Esophagus muscularis mucosa (tissue), 4 donors: ENCODE results near the gene P2RY6. TPM values are rescaled to one million over a fixed set of nuclear protein-coding genes. Genes with fewer than 3 reads are reported as not detected.

Experiments
- DNase-seq: peaks from one replicate; pipeline ENCODE4 v3.0.0-alpha.2; 2017; ENCODE audit errors: extremely low spot score
- H3K27ac ChIP-seq, 4 donors: fragments of 200-600 bp; sonication (generic); replicated peaks in 1 of 4; 1 replicate in 3 of 4; 2 replicates in 1 of 4; pipeline ENCODE4 v1.5.1; 2016 to 2019; ENCODE audit warnings: mild to moderate bottlenecking in 1 of 4
- H3K27me3 ChIP-seq, 4 donors: fragments of 200-600 bp; sonication (generic); one replicate each; pipeline versions ENCODE4 v1.5.1 to v1.6.0; 2016 to 2019
- H3K36me3 ChIP-seq, 4 donors: fragments of 200-600 bp; sonication (generic); one replicate each; pipeline ENCODE4 v1.5.1; 2016 to 2019
- H3K4me1 ChIP-seq, 4 donors: fragments of 200-600 bp; sonication (generic); one replicate each; pipeline ENCODE4 v1.5.1; 2016 to 2019
- H3K4me3 ChIP-seq, 4 donors: fragments of 200-600 bp; sonication (generic); 1 replicate in 2 of 4; 2 replicates in 2 of 4; pipeline ENCODE4 v1.5.1; 2016 to 2019; ENCODE audit warnings: mild to moderate bottlenecking in 4 of 4, moderate library complexity in 1 of 4
- H3K9me3 ChIP-seq, 4 donors: fragments of 200-600 bp; sonication (generic); 1 replicate in 3 of 4; 2 replicates in 1 of 4; pipeline ENCODE4 v1.5.1; 2016 to 2019
- CTCF ChIP-seq, 3 experiments: fragments of 200-600 bp in 2 of 3; fragments of 450-650 bp in 1 of 3; sonication (generic) in 2 of 3; IDR thresholded peaks; one replicate each; pipeline ENCODE4 v1.5.1; 2017 to 2019; ENCODE audit warnings: antibody characterized with exemption in 3 of 3, mild to moderate bottlenecking in 2 of 3, moderate library complexity in 1 of 3
- EP300 ChIP-seq: sonication (generic); formaldehyde crosslinking; IDR thresholded peaks from one replicate; pipeline ENCODE4 v1.6.1; 2017; ENCODE audit warnings: antibody characterized with exemption
- POLR2A ChIP-seq: fragments of 450-650 bp; IDR thresholded peaks from one replicate; pipeline ENCODE4 v1.6.1; 2017; ENCODE audit warnings: antibody characterized with exemption, moderate library complexity, mild to moderate bottlenecking, low read depth
- POLR2AphosphoS5 ChIP-seq, 2 donors: sonication (generic); formaldehyde crosslinking; IDR thresholded peaks; one replicate each; pipeline ENCODE4 v1.6.1; 2017; ENCODE audit warnings: antibody characterized with exemption in 2 of 2
- WGBS: methylation state at CpG from one replicate; pipeline ENCODE4 v1.1.5; 2018; 5-methylcytosine and 5-hydroxymethylcytosine counted together
- intact Hi-C: fragments of 100-400 bp; cut with DNase I; formaldehyde crosslinking; loops from one replicate; pipeline ENCODE4 v1.15.1; 2023
- total RNA-seq, 4 donors: library from RNA; depleted of rRNA; stranded (reverse); fragments of >200 nt; gene quantifications; one replicate each; pipeline versions ENCODE4 v1.1.0 to v1.2.1, GENCODE V29; 2016

Gene P2RY6
- total RNA-seq, 4 donors from 2014 or later = 1.6 to 4.8 (median 2.4) TPM

- Histone ChIP-seq H3K27ac (no peak overlapping the region), H3K4me1 (peaks cover 9 to 12% (median 10%) of the 10 kb centered on the region in 4 donors), H3K27me3 (no peaks in the 10 kb centered on the region), H3K4me3 (no peak overlapping the region), H3K36me3 (no peaks in the 10 kb centered on the region), H3K9me3 (no peaks in the 10 kb centered on the region)
- intact Hi-C loops = no loop called here
- TF ChIP-seq CTCF (IDR thresholded peaks at IDR 0.05) (no peak), POLR2AphosphoS5 (IDR thresholded peaks at IDR 0.05) (no peak), EP300 (no peak), POLR2A (no peak)
- DNase-seq = no peak
- 77% methylated on average over 2 of the region's 2 CpGs for WGBS
Observed at GRCh38 chr11:73246303-73246702, 25.8 kb upstream of the P2RY6 start.

- 93% methylated on average over 3 of the region's 3 CpGs for WGBS
- Histone ChIP-seq H3K9me3 (no peaks in the 10 kb centered on the region), H3K4me1 (no peaks in the 10 kb centered on the region), H3K4me3 (no peak overlapping the region), H3K27ac (no peak overlapping the region), H3K36me3 (no peaks in the 10 kb centered on the region), H3K27me3 (no peaks in the 10 kb centered on the region)
- intact Hi-C loops = no loop called here
- DNase-seq = no peak
- no peak for TF ChIP-seq POLR2AphosphoS5 (IDR thresholded peaks at IDR 0.05)
- no peak for TF ChIP-seq POLR2A
- TF ChIP-seq CTCF (IDR thresholded peaks at IDR 0.05) = no peak
- no peak for TF ChIP-seq EP300
Observed at GRCh38 chr11:73248526-73249185, 23.5 kb upstream of the P2RY6 start.

GRCh38 chr11:73249304-73249703 lies 22.8 kb upstream of the P2RY6 start:
- DNase-seq = no peak
- Histone ChIP-seq H3K4me1 (no peaks in the 10 kb centered on the region), H3K36me3 (no peaks in the 10 kb centered on the region), H3K27me3 (no peaks in the 10 kb centered on the region), H3K27ac (no peak overlapping the region), H3K4me3 (no peak overlapping the region), H3K9me3 (no peaks in the 10 kb centered on the region)
- intact Hi-C loops = no loop called here
- 90% methylated on average over 5 of the region's 5 CpGs for WGBS
- TF ChIP-seq CTCF (IDR thresholded peaks at IDR 0.05) (no peak), EP300 (no peak), POLR2A (no peak), POLR2AphosphoS5 (IDR thresholded peaks at IDR 0.05) (no peak)

GRCh38 chr11:73249853-73250783 lies 22.0 kb upstream of the P2RY6 start:
- Histone ChIP-seq H3K27ac (no peak overlapping the region), H3K4me1 (no peaks in the 10 kb centered on the region), H3K36me3 (no peaks in the 10 kb centered on the region), H3K27me3 (no peaks in the 10 kb centered on the region), H3K9me3 (no peaks in the 10 kb centered on the region), H3K4me3 (no peak overlapping the region)
- DNase-seq = no peak
- 94% methylated on average over 11 of the region's 11 CpGs for WGBS
- TF ChIP-seq EP300 (no peak), CTCF (IDR thresholded peaks at IDR 0.05) (no peak), POLR2A (no peak), POLR2AphosphoS5 (IDR thresholded peaks at IDR 0.05) (no peak)
- intact Hi-C loops = no loop called here
